Hepatocyte (in vitro differentiated cells): Measurements from ENCODE around the gene PPM1H. TPM values are rescaled to one million over a fixed set of nuclear protein-coding genes. Genes with fewer than 3 reads are reported as not detected.

Source experiments
- DNase-seq: peaks from one replicate; pipeline ENCODE4 v3.0.0-alpha.2; 2016; ENCODE audit warnings: low spot score
- H2AFZ ChIP-seq: fragments of 200-600 bp; sonication (generic); 2 replicates; pipeline ENCODE4 v1.6.0; 2016; ENCODE audit warnings: antibody characterized with exemption, mild to moderate bottlenecking
- H3K27ac ChIP-seq: fragments of 200-600 bp; sonication (generic); 2 replicates; pipeline ENCODE4 v1.5.1; 2016; ENCODE audit warnings: mild to moderate bottlenecking
- H3K27me3 ChIP-seq: fragments of 200-600 bp; sonication (generic); 2 replicates; pipeline ENCODE4 v1.6.1; 2016
- H3K36me3 ChIP-seq: fragments of 200-600 bp; sonication (generic); replicated peaks from 2 replicates; pipeline ENCODE4 v1.5.1; 2016; ENCODE audit warnings: low read depth; ENCODE audit not compliant: insufficient read depth
- H3K4me1 ChIP-seq: fragments of 200-600 bp; sonication (generic); 2 replicates; pipeline ENCODE4 v1.5.1; 2016; ENCODE audit warnings: mild to moderate bottlenecking, moderate library complexity; ENCODE audit not compliant: insufficient read depth
- H3K4me2 ChIP-seq: fragments of 200-600 bp; sonication (generic); 2 replicates; pipeline ENCODE4 v1.6.0; 2016
- H3K4me3 ChIP-seq: fragments of 200-600 bp; sonication (generic); 2 replicates; pipeline ENCODE4 v1.5.1; 2016; ENCODE audit warnings: mild to moderate bottlenecking
- H3K79me2 ChIP-seq: fragments of 200-600 bp; sonication (generic); 2 replicates; pipeline ENCODE4 v1.6.0; 2017; ENCODE audit warnings: mild to moderate bottlenecking
- H3K9me2 ChIP-seq: fragments of 200-600 bp; sonication (generic); replicated peaks from 2 replicates; pipeline ENCODE4 v1.6.0; 2017; ENCODE audit warnings: mild to moderate bottlenecking; ENCODE audit not compliant: insufficient read depth
- H3K9me3 ChIP-seq: fragments of 200-600 bp; sonication (generic); 2 replicates; pipeline ENCODE4 v1.5.1; 2016; ENCODE audit warnings: low read depth, mild to moderate bottlenecking
- H4K20me1 ChIP-seq: fragments of 200-600 bp; sonication (generic); 2 replicates; pipeline ENCODE4 v1.6.0; 2016; ENCODE audit warnings: mild to moderate bottlenecking; ENCODE audit not compliant: insufficient read depth, poor library complexity, severe bottlenecking
- CTCF ChIP-seq: fragments of 200-600 bp; sonication (generic); IDR thresholded peaks from 2 replicates; pipeline ENCODE4 v1.5.1; 2016; ENCODE audit warnings: antibody characterized with exemption, mild to moderate bottlenecking; ENCODE audit not compliant: poor library complexity
- EZH2 ChIP-seq: fragments of 200-600 bp; sonication (generic); IDR thresholded peaks from 2 replicates; pipeline ENCODE4 v1.6.1; 2016; ENCODE audit warnings: antibody characterized with exemption, mild to moderate bottlenecking, borderline replicate concordance
- EZH2phosphoT487 ChIP-seq: fragments of 200-600 bp; sonication (generic); IDR thresholded peaks from one replicate; pipeline ENCODE4 v1.6.1; 2018; ENCODE audit warnings: antibody characterized with exemption, mild to moderate bottlenecking, low read depth, moderate library complexity; ENCODE audit not compliant: unreplicated experiment, severe bottlenecking
- WGBS: methylation state at CpG from one replicate; pipeline ENCODE4 v1.1.6; 2016; ENCODE audit warnings: low lambda C conversion rate; ENCODE audit errors: missing lambda C conversion rate; 5-methylcytosine and 5-hydroxymethylcytosine counted together
- polyA plus RNA-seq: library from polyadenylated mRNA; unstranded; fragments of >200 nt; fragmentation: Nextera tagmentation; extraction: Ambion mirVana; gene quantifications from 2 replicates; pipeline ENCODE4 v1.2.1, GENCODE V29; 2016
- total RNA-seq: library from RNA; depleted of rRNA; stranded (reverse); fragments of >200 nt; gene quantifications from 2 replicates; pipeline ENCODE4 v1.2.3, GENCODE V29; 2014

PPM1H gene
- total and polyA plus RNA-seq, 2 experiments from 2014 or later: 9.2 to 21.8 TPM

DNA sequence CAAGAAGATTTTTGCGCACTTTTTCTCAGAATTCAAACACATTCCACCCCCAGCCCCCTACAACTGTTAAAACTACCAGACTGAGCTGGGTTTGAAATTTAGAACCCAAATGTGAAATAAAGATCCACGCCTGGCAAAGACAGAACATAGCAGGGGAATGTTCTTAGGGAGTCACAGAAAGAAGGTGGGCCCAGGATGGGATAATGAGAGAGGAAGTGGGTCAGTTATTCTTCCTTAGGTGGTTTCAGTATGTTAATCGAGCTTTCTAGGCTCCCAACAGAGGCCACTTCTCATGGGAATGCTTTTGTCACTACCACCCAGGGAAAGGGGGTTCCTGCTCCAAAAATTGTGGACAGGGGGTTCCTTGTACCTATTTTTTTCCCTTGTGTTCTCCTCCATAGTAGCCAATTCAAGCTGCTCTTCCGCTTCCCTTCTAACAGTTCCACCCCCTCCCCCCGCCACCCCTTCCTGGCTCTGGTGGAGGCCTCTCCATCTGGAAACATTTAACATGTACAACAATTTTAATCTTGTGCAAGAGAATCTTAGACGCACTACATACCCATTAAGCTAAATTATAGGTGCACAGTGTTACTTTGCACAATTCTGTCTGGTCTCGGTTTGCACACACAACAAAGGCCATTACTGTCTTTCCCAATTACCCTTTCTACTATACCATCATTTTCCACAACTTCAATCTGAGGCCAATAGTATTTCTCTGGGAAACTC is 250.2 kb downstream of the PPM1H start:
- Histone ChIP-seq H3K9me2 (no peaks in the 10 kb centered on the region), H3K4me1 (peaks cover 15% of the 10 kb centered on the region), H3K79me2 (no peaks in the 10 kb centered on the region), H3K9me3 (no peaks in the 10 kb centered on the region), H3K27ac (peak overlapping the region; percentile 91), H3K36me3 (no peaks in the 10 kb centered on the region), H4K20me1 (no peaks in the 10 kb centered on the region), H3K27me3 (no peaks in the 10 kb centered on the region), H3K4me2 (peak overlapping the region; percentile 0), H3K4me3 (no peak overlapping the region), H2AFZ (no peak overlapping the region)
- WGBS: 65% methylated on average over 7 of the region's 7 CpGs
- DNase-seq: peak; percentile 34
- no peak for TF ChIP-seq EZH2phosphoT487

DNA sequence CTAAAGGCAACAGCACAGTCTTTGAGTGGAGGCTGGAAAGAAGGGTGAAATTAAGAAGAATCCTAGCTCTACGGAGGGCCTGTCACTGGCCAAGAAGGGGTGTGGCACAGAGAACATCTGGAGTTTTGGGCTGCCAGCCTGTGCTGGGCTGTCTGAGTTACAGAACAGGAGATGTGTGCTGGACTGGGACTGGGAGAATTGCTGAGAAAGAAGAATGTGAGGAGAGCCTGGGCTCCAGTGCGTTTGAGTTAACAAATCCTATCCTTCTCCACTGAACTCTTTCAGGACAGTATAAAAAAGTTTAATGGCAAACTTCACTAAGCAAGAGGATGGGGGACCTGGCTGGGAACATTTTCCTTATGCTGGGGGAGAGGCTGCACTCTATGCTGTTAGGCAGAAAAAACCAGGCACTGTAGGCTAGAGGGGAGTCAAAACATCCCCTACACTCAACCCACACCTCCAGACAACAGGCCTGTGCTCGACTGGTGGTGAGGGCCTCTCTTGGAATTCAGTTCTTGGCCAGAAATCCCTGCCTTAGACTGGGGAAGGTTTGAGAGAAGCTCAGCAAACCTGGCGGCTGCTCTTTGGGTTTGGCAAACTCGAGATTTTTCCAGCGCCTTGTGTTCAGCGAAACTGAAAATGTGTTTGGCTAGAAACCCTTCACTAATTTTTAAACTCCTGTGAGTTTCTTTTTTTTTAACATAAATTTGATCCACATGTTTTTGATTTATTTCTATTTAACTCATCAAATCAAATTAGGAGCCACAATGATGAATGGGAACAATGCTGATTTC is 251.0 kb downstream of the PPM1H start:
- Histone ChIP-seq H4K20me1 (no peaks in the 10 kb centered on the region), H3K27me3 (no peaks in the 10 kb centered on the region), H2AFZ (no peak overlapping the region), H3K9me2 (no peaks in the 10 kb centered on the region), H3K9me3 (no peaks in the 10 kb centered on the region), H3K79me2 (no peaks in the 10 kb centered on the region), H3K27ac (peak overlapping the region; percentile 91), H3K4me2 (peak overlapping the region; percentile 0), H3K4me1 (peaks cover 15% of the 10 kb centered on the region), H3K36me3 (no peaks in the 10 kb centered on the region), H3K4me3 (no peak overlapping the region)
- WGBS: 62% methylated on average over 7 of the region's 7 CpGs
- peak; percentile 58 for DNase-seq
- no peak for TF ChIP-seq EZH2phosphoT487
- TF ChIP-seq EZH2: no peak
- no peak for TF ChIP-seq CTCF

- H3K9me3 ChIP-seq: no peaks in the 10 kb centered on the region
- no peak overlapping the region for H3K27ac ChIP-seq
- peaks cover 15% of the 10 kb centered on the region for H3K4me1 ChIP-seq
- H3K79me2 ChIP-seq: no peaks in the 10 kb centered on the region
- H3K9me2 ChIP-seq: no peaks in the 10 kb centered on the region
- no peaks in the 10 kb centered on the region for H4K20me1 ChIP-seq
- no peak for DNase-seq
- no peaks in the 10 kb centered on the region for H3K27me3 ChIP-seq
- TF ChIP-seq EZH2phosphoT487: no peak
- TF ChIP-seq CTCF: no peak
- no peak for TF ChIP-seq EZH2
- WGBS: 80% methylated on average over 4 of the region's 4 CpGs
- H3K4me2 ChIP-seq: no peak overlapping the region
- H2AFZ ChIP-seq: no peak overlapping the region
- no peak overlapping the region for H3K4me3 ChIP-seq
- H3K36me3 ChIP-seq: no peaks in the 10 kb centered on the region
Observed at GRCh38 chr12:62681306-62681705, 253.6 kb downstream of the PPM1H start.

GRCh38 chr12:62679608-62680007 is 255.3 kb downstream of the PPM1H start:
- Histone ChIP-seq H3K4me3 (no peak overlapping the region), H4K20me1 (no peaks in the 10 kb centered on the region), H3K9me2 (no peaks in the 10 kb centered on the region), H3K27me3 (no peaks in the 10 kb centered on the region), H3K4me2 (no peak overlapping the region), H3K79me2 (no peaks in the 10 kb centered on the region), H2AFZ (no peak overlapping the region), H3K9me3 (no peaks in the 10 kb centered on the region), H3K4me1 (peaks cover 13% of the 10 kb centered on the region), H3K27ac (no peak overlapping the region), H3K36me3 (no peaks in the 10 kb centered on the region)
- DNase-seq: no peak
- TF ChIP-seq EZH2phosphoT487 (no peak), CTCF (no peak), EZH2 (no peak)
- WGBS: 67% methylated on average over 3 of the region's 3 CpGs
